Measurements from ENCODE around the gene CREM.

Gene CREM

GRCh38 chr10:35195361-35196306 lies 69.0 kb downstream of the CREM start:
- TF ChIP-seq CTCF (IDR thresholded peaks at IDR 0.05; ENCODE audit: insufficient read depth, low read length, poor library complexity, severe bottlenecking), result peak; percentile 81
- no peaks in the 10 kb centered on the region for H3K36me3 ChIP-seq (ENCODE audit: control insufficient read depth, insufficient read depth, low read length)
- H3K27me3 ChIP-seq (replicated peaks; ENCODE audit: control insufficient read depth, insufficient read depth, low read length), result no peaks in the 10 kb centered on the region
- peak overlapping the region; percentile 62 for H3K4me3 ChIP-seq (replicated peaks; ENCODE audit: low read depth, low read length)
- peak; percentile 78 for DNase-seq (ENCODE audit: extremely low read depth, insufficient read length)

- H3K36me3 ChIP-seq (ENCODE audit: control insufficient read depth, insufficient read depth, low read length), result no peaks in the 10 kb centered on the region
- H3K4me3 ChIP-seq (replicated peaks; ENCODE audit: low read depth, low read length), result no peak overlapping the region
- no peak for TF ChIP-seq CTCF (IDR thresholded peaks at IDR 0.05; ENCODE audit: insufficient read depth, low read length, poor library complexity, severe bottlenecking)
- DNase-seq (ENCODE audit: extremely low read depth, insufficient read length), result no peak
- no peaks in the 10 kb centered on the region for H3K27me3 ChIP-seq (replicated peaks; ENCODE audit: control insufficient read depth, insufficient read depth, low read length)
Observed at GRCh38 chr10:35200487-35200886, 73.8 kb downstream of the CREM start.

GRCh38 chr10:35201234-35201633 lies 74.6 kb downstream of the CREM start:
- H3K4me3 ChIP-seq (replicated peaks; ENCODE audit: low read depth, low read length), result no peak overlapping the region
- no peak for TF ChIP-seq CTCF (IDR thresholded peaks at IDR 0.05; ENCODE audit: insufficient read depth, low read length, poor library complexity, severe bottlenecking)
- H3K36me3 ChIP-seq (ENCODE audit: control insufficient read depth, insufficient read depth, low read length), result no peaks in the 10 kb centered on the region
- H3K27me3 ChIP-seq (replicated peaks; ENCODE audit: control insufficient read depth, insufficient read depth, low read length), result no peaks in the 10 kb centered on the region
- DNase-seq (ENCODE audit: extremely low read depth, insufficient read length), result no peak

DNA sequence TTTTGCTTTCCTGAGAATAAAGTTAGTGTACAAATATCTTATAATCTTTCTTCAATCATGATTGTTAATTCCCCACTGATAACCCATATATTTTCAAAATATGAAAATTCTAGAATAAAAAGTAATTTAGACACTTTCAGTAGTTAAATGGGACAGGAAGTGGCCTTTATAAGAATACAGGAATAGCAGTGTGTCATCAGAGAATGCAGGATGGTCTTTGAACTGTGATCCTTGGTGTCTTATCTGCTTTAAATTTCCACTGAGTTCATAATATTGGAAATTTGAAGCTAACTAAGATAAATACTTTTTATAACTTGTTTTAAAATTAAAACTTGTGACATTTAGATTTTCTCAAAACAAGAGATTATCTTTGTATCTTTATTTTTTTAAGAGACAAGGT lies 75.4 kb downstream of the CREM start:
- Histone ChIP-seq H3K27me3 (replicated peaks; ENCODE audit: control insufficient read depth, insufficient read depth, low read length) (no peaks in the 10 kb centered on the region), H3K36me3 (ENCODE audit: control insufficient read depth, insufficient read depth, low read length) (no peaks in the 10 kb centered on the region; the same call in 1 of the 2 replicates), H3K4me3 (replicated peaks; ENCODE audit: low read depth, low read length) (no peak overlapping the region)
- TF ChIP-seq CTCF (IDR thresholded peaks at IDR 0.05; ENCODE audit: insufficient read depth, low read length, poor library complexity, severe bottlenecking), result no peak
- DNase-seq (ENCODE audit: extremely low read depth, insufficient read length), result no peak

- Histone ChIP-seq H3K27me3 (replicated peaks; ENCODE audit: control insufficient read depth, insufficient read depth, low read length) (no peaks in the 10 kb centered on the region), H3K36me3 (ENCODE audit: control insufficient read depth, insufficient read depth, low read length) (no peaks in the 10 kb centered on the region; the same call in 1 of the 2 replicates), H3K4me3 (replicated peaks; ENCODE audit: low read depth, low read length) (no peak overlapping the region)
- TF ChIP-seq CTCF (IDR thresholded peaks at IDR 0.05; ENCODE audit: insufficient read depth, low read length, poor library complexity, severe bottlenecking), result no peak
- no peak for DNase-seq (ENCODE audit: extremely low read depth, insufficient read length)
Observed at GRCh38 chr10:35203745-35204144, 77.1 kb downstream of the CREM start.
